ENCODE results near the gene M6PR.

GRCh38 chr12:8917751-8918150 is 31.7 kb downstream of the M6PR start:
- TF ChIP-seq POLR2A (IDR thresholded peaks at IDR 0.05), result no peak
- TF ChIP-seq, protein P1, sequence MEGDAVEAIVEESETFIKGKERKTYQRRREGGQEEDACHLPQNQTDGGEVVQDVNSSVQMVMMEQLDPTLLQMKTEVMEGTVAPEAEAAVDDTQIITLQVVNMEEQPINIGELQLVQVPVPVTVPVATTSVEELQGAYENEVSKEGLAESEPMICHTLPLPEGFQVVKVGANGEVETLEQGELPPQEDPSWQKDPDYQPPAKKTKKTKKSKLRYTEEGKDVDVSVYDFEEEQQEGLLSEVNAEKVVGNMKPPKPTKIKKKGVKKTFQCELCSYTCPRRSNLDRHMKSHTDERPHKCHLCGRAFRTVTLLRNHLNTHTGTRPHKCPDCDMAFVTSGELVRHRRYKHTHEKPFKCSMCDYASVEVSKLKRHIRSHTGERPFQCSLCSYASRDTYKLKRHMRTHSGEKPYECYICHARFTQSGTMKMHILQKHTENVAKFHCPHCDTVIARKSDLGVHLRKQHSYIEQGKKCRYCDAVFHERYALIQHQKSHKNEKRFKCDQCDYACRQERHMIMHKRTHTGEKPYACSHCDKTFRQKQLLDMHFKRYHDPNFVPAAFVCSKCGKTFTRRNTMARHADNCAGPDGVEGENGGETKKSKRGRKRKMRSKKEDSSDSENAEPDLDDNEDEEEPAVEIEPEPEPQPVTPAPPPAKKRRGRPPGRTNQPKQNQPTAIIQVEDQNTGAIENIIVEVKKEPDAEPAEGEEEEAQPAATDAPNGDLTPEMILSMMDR (IDR thresholded peaks at IDR 0.05), result no peak

Measured in Peyer's patch (tissue), 4 donors.